GM18873 (cell line): Measurements from ENCODE around the gene JAM3.

Source experiments
- ATAC-seq: cut with Tn5 transposase; IDR thresholded peaks from one replicate; pipeline ENCODE4 v1.9.1; 2021; ENCODE audit warnings: mild to moderate bottlenecking, moderate library complexity, moderate number of reproducible peaks; ENCODE audit not compliant: unreplicated experiment, low FRiP score

JAM3 gene

DNA sequence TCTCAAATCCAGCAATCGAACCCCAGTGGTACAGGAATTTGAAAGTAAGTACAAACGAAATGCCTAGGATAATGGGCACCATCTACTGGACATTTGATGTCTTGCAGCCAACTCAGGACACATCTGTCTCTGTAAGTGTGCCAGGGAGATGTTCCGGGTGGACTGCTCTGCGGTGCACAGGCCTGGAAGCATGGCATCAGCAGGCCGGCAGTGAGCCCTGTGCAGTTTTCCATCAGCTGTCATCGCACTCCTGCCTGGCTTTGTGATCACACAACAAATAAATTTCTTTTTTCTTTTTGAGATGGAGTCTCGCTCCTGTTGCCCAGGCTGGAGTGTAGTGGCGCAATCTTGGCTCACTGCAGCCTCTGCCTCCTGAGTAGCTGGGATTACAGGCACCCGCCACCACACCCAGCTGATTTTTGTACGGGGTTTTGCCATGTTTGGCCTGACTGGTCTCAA is 71.0 kb downstream of the JAM3 start:
- ATAC-seq = peak; percentile 63

DNA sequence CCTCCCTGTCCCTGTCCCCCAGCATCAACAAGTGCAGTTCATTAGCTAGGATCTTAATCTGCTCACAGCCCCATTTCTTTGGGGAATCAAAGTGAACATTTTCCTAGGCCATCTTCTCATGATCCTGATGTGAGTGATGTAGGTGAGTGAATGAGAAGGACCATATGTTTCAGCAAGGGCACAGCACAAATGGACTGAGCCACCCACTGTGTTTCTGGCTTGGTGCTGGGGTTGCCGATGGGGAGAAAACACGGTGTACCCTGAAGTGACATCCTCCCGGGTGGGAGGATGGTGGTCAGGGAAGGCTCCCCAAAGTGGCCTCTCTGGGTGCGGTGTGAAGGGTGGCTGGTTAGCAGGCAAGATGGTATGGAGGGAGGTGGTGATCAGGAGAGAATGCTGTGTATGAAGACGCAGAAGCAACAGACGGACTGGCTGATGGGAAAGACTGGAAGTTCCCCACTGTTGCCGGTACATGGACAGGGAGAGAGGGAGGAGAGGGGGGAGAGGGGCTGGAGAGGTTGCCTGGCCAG is 72.2 kb downstream of the JAM3 start:
- no peak for ATAC-seq

DNA sequence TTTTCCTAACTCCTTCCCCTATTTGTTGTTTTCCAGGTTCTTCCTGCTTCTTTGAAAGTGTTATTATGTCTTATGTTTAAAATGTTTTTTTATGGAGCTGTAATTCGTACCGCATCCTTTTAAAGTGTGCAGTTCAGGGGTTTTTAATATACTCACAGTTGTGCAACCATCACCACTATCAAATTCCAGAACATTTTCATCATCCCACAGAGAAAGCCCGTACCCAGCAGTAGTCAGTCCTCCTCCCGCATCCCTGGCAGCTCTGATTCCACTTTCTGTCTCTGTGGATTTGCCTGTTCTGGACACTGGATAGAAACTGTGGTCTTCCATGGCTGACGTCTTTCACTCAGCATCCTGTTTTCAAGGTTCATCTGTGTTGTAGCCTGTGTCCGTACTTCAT is 73.7 kb downstream of the JAM3 start:
- ATAC-seq = no peak

DNA sequence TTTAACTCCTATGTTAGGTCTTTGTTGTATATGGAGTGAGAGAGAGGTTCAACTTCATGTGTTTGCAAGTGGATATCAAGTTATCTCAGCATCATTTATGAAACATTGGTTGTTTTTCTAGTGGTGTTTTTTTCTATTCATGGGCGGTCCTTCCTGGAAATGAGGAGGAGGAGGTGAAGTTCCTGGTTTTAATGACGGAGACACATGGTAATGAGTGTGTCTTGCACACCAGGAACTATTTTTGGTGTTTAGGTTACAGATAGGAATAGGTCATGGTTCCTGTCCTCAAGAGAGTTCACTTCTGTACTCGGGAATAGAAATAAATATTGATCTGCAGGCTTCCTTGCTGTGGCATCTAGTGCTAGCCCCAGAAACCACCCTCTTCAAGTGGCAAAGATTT is 74.9 kb downstream of the JAM3 start:
- no peak for ATAC-seq

DNA sequence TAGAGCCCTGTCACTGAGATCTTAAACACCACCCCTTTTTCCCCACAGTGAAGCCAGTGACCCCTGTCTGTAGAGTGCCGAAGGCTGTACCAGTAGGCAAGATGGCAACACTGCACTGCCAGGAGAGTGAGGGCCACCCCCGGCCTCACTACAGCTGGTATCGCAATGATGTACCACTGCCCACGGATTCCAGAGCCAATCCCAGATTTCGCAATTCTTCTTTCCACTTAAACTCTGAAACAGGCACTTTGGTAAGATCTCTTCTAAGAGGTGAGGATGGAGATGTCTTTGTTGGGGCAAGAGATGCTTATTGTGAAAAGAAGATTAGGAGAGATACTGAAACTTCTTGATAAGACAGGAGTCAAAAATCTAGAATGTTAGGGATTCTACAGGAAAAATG is 75.9 kb downstream of the JAM3 start:
- ATAC-seq = no peak

DNA sequence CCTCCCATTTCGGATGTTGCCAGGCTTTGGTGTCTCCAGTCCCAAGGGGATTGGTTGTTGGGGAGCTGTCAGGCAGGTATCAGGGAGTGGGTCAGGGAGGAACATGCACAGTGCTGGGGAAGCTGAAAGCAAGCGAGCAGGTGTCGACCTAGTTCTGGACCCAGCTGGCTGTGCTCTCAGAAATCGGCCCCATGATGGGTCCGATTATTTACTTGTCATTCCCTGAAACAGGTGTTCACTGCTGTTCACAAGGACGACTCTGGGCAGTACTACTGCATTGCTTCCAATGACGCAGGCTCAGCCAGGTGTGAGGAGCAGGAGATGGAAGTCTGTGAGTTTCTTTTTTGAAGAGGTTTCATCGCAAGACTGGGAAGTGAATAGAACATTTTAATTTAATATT is 76.8 kb downstream of the JAM3 start:
- no peak for ATAC-seq

DNA sequence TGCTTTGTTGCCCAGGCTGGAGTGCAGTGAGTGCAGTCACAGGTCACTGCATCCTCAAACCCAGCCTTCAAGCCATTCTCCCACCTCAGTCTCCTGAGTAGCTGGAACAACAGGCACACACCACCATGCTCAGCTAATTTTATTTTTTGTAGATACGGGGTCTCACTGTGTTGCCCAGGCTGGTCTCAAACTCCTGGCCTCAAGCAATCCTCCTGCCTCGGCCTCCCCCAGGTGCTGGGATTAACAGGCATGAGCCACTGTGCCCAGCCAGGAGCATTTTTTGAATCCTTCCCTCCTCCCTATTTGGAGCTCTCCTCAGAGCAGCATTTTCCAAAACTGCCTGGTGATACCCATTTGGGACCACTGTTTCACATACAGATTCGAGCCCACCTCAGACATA is 77.7 kb downstream of the JAM3 start:
- no peak for ATAC-seq

DNA sequence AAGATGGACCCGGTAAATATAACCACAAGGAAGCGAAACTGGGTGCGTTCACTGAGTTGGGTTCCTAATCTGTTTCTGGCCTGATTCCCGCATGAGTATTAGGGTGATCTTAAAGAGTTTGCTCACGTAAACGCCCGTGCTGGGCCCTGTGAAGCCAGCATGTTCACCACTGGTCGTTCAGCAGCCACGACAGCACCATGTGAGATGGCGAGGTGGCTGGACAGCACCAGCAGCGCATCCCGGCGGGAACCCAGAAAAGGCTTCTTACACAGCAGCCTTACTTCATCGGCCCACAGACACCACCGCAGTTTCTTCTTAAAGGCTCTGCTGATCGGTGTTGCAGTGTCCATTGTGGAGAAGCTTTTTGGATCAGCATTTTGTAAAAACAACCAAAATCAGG is 80.5 kb downstream of the JAM3 start:
- ATAC-seq = no peak

DNA sequence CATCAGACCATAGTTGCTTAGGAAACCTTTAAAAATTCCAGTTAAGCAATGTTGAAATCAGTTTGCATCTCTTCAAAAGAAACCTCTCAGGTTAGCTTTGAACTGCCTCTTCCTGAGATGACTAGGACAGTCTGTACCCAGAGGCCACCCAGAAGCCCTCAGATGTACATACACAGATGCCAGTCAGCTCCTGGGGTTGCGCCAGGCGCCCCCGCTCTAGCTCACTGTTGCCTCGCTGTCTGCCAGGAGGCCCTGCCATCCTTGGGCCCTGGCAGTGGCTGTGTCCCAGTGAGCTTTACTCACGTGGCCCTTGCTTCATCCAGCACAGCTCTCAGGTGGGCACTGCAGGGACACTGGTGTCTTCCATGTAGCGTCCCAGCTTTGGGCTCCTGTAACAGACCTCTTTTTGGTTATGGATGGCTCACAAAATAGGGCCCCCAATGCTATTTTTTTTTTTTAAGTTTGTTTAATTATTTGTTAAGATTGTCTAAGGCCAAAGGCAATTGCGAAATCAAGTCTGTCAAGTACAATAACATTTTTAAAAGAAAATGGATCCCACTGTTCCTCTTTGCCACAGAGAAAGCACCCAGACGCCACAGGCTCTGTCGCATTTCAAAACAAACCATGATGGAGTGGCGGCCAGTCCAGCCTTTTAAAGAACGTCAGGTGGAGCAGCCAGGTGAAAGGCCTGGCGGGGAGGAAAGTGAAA is 81.5 kb downstream of the JAM3 start:
- ATAC-seq = no peak

DNA sequence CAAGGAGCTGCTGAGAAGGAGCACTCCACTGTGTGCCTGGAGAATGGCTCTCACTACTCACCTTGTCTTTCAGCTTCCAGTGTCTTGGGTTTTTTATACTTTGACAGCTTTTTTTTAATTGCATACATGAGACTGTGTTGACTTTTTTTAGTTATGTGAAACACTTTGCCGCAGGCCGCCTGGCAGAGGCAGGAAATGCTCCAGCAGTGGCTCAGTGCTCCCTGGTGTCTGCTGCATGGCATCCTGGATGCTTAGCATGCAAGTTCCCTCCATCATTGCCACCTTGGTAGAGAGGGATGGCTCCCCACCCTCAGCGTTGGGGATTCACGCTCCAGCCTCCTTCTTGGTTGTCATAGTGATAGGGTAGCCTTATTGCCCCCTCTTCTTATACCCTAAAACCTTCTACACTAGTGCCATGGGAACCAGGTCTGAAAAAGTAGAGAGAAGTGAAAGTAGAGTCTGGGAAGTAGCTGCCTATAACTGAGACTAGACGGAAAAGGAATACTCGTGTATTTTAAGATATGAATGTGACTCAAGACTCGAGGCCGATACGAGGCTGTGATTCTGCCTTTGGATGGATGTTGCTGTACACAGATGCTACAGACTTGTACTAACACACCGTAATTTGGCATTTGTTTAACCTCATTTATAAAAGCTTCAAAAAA is 82.3 kb downstream of the JAM3 start:
- no peak for ATAC-seq

DNA sequence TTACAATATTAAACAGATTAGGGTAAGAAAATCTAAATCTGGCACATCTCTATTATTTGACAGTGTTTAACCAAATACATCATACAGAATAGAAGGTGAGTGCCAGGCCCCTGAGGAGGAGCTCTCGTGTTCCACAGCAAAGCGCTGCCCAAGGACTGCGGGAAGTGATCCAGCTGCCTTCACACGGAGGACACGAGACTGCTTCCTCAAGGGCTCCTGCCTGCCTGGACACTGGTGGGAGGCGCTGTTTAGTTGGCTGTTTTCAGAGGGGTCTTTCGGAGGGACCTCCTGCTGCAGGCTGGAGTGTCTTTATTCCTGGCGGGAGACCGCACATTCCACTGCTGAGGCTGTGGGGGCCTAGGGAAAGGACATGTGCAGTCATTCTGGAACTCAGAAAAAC is 83.8 kb downstream of the JAM3 start:
- no peak for ATAC-seq

DNA sequence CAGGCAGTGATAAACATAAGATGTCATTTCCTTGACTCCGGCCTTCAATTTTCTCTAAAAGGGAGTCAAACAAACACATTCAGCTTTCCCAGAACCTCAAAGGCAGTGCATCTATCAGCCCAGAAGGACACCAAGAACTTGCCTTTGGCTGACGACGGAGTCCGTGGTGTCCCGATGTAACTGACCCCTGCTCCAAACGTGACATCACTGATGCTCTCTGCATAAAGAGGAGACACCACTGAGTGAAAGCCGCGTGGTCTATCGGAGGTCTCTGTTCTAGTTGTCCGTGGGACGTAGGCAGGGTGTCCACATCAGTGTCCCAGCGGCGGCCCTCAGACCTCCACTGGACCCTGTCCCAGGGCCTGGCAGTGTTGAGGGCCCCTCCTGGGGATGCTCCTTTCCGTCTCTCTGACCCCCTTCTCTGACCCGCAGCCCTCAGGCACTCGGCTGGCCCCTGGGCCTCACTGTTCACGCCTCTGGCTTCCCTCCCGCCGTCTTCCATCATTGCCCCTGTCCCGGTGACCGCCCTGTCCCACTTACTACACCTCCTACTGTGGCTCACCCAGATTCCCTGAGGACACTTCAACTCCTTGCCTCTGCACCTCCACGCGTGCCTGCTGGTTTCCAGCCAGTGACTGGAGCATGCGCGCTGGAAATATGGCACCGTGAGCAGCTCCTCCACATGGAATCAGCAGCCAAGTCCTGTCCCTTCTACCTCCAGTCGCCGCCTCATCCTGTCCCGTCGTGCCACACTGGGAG is 84.5 kb downstream of the JAM3 start:
- no peak for ATAC-seq

DNA sequence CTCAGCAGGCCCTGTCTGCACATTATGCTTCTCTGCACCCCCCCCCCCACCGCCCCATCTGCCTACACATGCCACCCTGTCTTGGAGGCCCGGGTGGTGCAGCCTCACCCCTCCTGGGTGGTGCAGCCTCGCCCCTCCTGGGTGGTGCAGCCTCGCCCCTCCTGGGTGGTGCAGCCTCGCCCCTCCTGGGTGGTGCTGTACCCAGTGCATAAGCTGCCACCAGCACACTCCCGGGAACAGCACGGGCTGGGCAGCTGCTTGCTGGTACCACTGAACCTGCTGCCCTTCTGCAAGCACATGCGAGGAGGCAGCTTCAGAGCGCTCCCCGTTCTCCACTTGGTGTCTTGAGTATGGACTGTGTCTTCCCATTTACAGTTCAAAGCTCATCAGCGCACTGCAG is 85.6 kb downstream of the JAM3 start:
- no peak for ATAC-seq

DNA sequence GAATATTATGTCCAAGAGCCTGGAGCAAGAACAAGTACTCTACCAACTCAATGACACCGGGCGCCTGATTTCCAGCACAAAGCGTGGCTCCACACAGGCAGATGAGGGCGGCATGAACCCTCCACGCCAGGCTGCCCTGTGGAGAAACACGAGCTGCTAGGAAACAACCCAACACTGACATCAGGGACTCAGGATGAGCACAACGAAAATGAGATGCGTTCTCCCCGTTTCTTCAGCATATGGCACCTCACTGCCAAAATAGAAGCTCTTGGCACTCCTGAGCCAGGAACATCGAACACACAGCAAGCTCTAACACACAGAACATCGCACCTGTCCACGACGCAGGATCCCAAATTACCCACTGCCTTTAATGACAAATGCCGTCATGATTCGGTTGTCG is 86.6 kb downstream of the JAM3 start:
- no peak for ATAC-seq

DNA sequence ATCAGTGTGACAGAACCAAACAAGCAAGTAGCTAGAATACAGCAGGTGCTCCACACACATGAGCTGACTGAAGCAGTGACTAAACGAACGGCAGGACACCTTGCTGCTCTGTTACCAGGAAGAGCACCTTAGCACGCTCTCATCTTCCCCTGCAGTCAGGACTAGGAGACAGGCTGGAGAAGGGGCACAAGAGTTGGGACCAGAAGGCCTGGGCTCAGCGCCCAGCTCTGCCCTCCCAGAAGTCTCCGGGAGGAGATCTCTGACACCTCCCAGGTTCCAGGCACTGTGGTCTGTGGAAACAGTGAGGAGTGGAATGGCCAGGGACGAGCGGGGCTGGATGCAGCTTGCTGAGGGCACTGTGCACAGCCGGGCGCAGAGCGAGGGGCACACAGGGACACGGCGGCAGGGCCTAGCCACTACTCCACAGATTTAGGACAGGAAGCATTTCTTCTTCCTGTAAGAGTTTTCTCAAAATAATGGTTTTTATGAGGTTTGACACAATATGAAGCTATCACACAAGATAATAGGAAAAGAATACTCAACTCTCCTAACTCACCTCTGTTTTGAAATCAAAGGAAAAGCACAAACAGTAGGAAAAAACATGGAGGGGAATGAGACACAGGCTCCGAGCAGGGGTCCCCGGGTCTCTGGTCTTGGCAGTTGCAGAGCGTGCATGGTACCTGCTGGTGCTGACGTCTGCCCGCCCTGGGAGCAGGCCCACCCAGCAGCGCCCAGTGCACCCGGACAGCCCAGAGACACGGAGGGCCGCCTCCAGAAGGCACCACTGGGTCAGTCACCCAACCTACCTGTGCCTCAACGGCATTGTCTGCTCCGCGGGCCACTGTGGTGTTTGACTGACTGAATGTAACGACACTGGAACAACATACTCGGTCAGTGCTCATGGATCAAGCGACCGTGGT is 87.3 kb downstream of the JAM3 start:
- ATAC-seq = no peak

DNA sequence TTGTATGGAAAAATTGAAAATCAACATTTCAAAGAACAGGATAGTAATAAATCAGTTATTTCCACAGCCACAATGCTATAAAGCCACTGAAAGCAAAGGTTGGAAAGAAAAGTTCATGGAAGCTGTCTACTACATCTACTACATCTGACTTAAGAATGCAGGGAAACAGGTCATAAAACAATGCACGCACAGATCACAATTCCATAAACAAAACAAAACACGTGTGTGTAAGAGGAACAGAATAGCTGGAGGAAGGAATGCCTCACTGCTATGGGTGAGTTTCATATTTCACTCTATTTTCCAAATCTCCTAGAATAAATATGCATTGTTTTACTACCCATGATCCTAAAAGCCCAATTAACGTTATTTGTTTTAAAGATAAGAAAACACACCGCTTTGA is 88.6 kb downstream of the JAM3 start:
- no peak for ATAC-seq

DNA sequence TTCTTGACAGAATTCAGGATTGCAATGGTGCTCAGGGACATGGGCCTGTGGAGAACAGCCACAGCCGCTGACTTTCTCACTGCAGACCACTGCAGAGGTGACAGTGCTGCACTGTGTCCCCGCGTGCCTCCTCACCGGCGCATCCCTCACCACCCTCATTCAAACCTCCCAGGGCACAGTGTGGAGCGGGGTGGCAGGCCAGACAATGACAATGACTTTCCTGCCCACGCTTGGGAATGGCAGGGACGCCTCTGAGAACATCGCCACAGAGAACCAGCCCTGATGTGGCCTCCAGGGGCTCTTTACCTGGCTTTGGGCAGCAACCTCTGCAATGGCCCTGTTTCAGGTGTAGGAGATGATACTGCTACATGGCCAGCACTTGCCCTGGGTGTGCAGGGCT is 89.2 kb downstream of the JAM3 start:
- ATAC-seq = no peak

DNA sequence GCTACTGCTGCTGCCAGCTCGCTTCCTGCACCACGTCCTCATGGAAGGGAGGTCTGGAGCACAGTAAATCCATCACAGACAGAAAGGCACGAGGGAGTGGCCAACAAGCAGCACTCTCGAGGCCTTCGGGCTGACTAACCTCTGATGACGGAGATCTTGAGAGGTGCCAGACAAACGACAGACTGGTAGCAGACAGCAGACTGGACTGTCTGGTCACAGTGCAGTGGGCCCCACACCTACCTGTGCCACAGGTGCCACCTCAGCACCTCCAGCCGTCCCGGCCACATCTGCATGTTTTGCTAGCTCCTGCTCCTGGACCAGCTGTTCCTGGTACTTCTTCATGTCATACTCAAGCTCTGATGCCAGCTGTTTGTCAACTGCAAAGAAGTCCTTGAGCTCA is 90.8 kb downstream of the JAM3 start:
- ATAC-seq = no peak

DNA sequence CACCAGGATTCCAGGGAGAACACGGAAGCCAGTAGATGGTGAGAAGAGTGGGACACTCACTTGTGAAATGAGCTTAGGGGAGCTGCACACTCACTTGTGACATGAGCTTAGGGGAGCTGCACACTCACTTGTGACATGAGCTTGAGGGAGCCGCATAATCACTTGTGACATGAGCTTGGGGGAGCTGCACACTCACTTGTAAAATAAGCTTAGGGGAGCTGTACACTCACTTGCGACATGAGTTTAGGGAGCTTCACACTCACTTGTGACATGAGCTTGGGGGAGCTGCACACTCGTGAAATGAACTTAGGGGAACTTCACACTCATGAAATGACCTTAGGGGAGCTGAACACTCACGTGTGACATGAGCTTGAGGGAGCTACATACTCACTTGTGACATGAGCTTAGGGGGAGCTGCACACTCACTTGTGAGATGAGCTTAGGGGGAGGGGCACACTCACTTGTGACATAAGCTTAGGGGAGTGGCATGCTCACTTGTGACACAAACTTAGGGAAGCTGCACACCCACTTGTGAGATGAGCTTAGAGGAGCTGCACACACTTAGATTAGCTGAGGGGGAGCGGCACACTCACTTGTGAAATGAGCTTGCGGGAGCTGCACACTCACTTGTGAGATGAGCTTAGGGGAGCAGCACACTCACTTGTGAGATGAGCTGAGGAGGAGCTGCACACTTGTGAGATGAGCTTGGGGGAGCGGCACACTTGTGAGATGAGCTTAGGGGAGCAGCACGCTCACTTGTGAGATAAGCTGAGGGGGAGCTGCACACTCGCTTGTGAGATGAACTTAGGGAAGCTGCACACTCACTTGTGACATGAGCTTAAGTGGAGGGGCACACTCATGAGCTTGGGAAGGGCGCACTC is 95.9 kb downstream of the JAM3 start:
- no peak for ATAC-seq
